Subcutaneous abdominal adipose tissue (tissue), 5 donors: ENCODE data around the gene ZSCAN25.
"Not testable (repeated sequence)": the region's sequence is repeated elsewhere in the genome, so short reads cannot be mapped to it uniquely, and the experiment has no call there.

ENCODE experiments used
- H3K27ac ChIP-seq: one replicate; pipeline ENCODE4 v1.7.0; 2013; ENCODE audit warnings: low read depth, mild to moderate bottlenecking, inconsistent platforms, low read length, moderate library complexity
- H3K27me3 ChIP-seq, 5 donors: one replicate each; pipeline ENCODE4 v1.7.0; 2013; ENCODE audit warnings: low read length in 5 of 5, inconsistent platforms in 1 of 5; ENCODE audit not compliant: control insufficient read depth in 5 of 5, insufficient read depth in 4 of 5
- H3K36me3 ChIP-seq, 5 donors: one replicate each; pipeline ENCODE4 v1.7.0; 2013; ENCODE audit warnings: low read length in 5 of 5; ENCODE audit not compliant: control insufficient read depth in 5 of 5, insufficient read depth in 5 of 5
- H3K4me1 ChIP-seq, 5 donors: one replicate each; pipeline ENCODE4 v1.7.0; 2013; ENCODE audit warnings: low read length in 5 of 5, mild to moderate bottlenecking in 3 of 5, moderate library complexity in 1 of 5; ENCODE audit not compliant: control insufficient read depth in 5 of 5, insufficient read depth in 5 of 5
- H3K4me3 ChIP-seq, 5 donors: one replicate each; pipeline ENCODE4 v1.7.0; 2013; ENCODE audit warnings: low read length in 5 of 5, low read depth in 1 of 5
- H3K9ac ChIP-seq, 5 donors: one replicate each; pipeline ENCODE4 v1.7.0; 2013; ENCODE audit warnings: low read length in 5 of 5, mild to moderate bottlenecking in 4 of 5, moderate library complexity in 3 of 5
- H3K9me3 ChIP-seq, 5 donors: one replicate each; pipeline ENCODE4 v1.7.0; 2013; ENCODE audit warnings: low read length in 5 of 5; ENCODE audit not compliant: control insufficient read depth in 5 of 5
- donor health status: healthy.
- donor health status: healthy.
- donor health status: healthy.
- donor health status: healthy.
- donor health status: healthy.

ZSCAN25 gene

DNA sequence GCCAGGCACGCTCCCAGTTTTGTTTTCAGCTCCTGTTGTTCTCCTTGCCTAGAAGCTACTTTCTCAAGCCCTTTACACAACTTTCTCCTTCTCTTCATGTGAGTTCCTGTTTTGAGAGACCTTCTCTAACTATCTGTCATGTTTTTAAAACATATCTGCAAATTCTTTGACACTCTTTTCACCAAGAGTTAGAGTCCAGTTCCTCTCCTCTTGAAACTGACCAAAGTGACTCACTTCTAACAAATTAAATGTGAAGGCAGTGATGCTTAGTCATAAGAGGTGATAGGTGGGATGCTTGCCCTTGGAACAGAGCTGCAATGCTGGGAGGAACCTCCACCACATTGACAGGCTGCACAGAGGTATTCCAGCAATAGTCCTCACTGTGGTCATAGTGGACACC lies 25.3 kb downstream of the ZSCAN25 start:
- H3K36me3 ChIP-seq, result peaks cover 4 to 26% (median 9%) of the 10 kb centered on the region in 5 donors
- H3K9me3 ChIP-seq, result no peaks in the 10 kb centered on the region
- no peak overlapping the region for H3K27ac ChIP-seq
- peaks cover 0 to 8% (median 0%) of the 10 kb centered on the region in 5 donors for H3K4me1 ChIP-seq
- no peaks in the 10 kb centered on the region for H3K27me3 ChIP-seq
- H3K4me3 ChIP-seq, result no peak overlapping the region
- H3K9ac ChIP-seq, result no peak overlapping the region

DNA sequence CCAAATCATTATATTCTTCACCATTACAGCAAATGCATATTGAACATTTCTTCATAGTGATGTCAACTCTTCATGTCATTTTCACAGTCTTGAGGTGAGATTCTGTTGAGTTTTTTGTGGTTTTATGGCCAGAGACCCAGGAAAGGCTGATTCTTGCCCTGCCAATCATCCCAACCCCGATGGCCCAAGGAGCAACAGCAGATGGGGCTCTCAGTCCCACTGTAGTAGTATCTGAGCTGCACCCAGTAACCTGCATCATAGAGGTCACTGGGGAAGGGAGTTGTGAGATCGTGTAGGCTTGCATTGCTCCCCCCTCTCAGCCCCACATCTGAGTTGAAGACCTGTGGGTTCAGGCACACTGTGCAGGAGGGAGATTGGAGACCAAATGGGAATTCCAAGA lies 26.7 kb downstream of the ZSCAN25 start:
- no peak overlapping the region for H3K4me3 ChIP-seq
- no peaks in the 10 kb centered on the region for H3K27me3 ChIP-seq
- H3K4me1 ChIP-seq, result no peaks in the 10 kb centered on the region
- H3K36me3 ChIP-seq, result peaks cover 3 to 24% (median 12%) of the 10 kb centered on the region in 5 donors
- no peak overlapping the region for H3K9ac ChIP-seq
- no peak overlapping the region for H3K27ac ChIP-seq
- no peaks in the 10 kb centered on the region for H3K9me3 ChIP-seq

- H3K4me3 ChIP-seq, result no peak overlapping the region
These were observed 27.7 kb downstream of the ZSCAN25 start for GRCh38 chr7:99644431-99644830.

DNA sequence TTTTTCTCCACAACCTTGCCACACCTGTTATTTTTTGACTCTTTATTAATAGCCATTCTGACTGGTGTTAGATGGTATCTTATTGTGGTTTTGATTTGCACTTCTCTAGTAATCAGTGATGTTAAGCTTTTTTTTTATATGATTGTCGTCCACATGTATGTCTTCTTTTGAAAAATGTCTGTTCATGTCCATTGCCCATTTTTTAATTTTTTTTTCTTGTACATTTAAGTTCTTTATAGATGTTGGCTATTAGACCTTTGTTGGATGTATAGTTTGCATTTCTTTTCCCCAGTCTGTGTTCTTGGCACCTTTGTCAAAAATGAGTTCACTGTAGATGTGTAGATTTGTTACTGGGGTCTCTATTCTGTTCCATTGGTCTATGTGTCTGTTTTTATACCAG lies 28.8 kb downstream of the ZSCAN25 start:
- no peaks in the 10 kb centered on the region for H3K9me3 ChIP-seq
- H3K9ac ChIP-seq, result no peak overlapping the region
- H3K27me3 ChIP-seq, result no peaks in the 10 kb centered on the region

More at GRCh38 chr7:99644431-99644830, 27.7 kb downstream of the ZSCAN25 start:
- Histone ChIP-seq H3K36me3 (peaks cover 3 to 20% (median 12%) of the 10 kb centered on the region in 5 donors), H3K4me1 (no peaks in the 10 kb centered on the region), H3K27me3 (no peaks in the 10 kb centered on the region), H3K9ac (no peak overlapping the region), H3K27ac (no peak overlapping the region), H3K9me3 (no peaks in the 10 kb centered on the region)

DNA sequence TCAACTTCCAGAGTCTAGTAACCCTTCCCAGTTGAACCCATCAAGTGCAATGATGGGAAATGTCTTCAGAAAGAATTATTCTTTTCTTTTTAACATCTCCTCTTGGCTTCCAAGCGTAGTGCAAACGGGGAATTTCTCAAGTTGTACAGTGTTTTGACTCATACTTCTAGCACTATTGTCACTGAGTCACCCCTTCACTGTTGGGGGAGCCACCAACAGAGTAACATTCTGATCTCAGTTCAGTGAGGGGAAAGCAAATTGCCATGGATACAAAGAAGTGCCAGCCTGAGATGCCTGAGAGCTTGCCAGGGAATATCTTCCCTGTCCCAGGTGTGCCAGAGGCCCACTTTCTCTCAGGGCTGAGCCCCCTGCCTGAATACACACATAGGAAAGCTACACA lies 32.1 kb downstream of the ZSCAN25 start:
- Histone ChIP-seq H3K9ac (no peak overlapping the region), H3K27me3 (no peaks in the 10 kb centered on the region), H3K27ac (no peak overlapping the region), H3K4me1 (no peaks in the 10 kb centered on the region), H3K4me3 (no peak overlapping the region), H3K36me3 (peaks cover 3 to 15% (median 9%) of the 10 kb centered on the region in 5 donors), H3K9me3 (no peaks in the 10 kb centered on the region)

More for the DNA sequence above, 28.8 kb downstream of the ZSCAN25 start:
- no peak overlapping the region for H3K4me3 ChIP-seq
- H3K36me3 ChIP-seq, result peaks cover 3 to 20% (median 12%) of the 10 kb centered on the region in 5 donors
- no peak overlapping the region for H3K27ac ChIP-seq
- H3K4me1 ChIP-seq, result no peaks in the 10 kb centered on the region

DNA sequence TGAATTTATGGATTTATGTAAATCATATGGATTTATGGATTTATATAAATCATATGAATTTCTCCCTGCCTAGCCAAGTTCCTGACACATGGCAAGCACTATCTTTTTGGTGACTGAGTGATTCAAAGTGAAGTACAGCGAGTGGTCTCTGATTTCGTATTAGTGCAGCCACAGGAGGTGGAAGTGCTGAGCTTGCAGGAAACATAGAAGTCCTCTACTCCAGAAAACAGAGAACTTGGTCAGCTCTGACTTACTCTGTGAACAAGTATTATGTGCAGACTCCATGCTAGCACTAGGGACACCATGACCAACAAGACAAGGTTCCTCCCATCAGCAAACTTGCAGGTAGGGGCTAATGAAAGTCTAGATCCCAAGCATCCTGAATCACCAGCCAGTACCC lies 34.5 kb downstream of the ZSCAN25 start:
- no peak overlapping the region for H3K9ac ChIP-seq
- H3K4me1 ChIP-seq, result no peaks in the 10 kb centered on the region
- H3K4me3 ChIP-seq, result no peak overlapping the region
- H3K27me3 ChIP-seq, result no peaks in the 10 kb centered on the region
- no peak overlapping the region for H3K27ac ChIP-seq
- no peaks in the 10 kb centered on the region for H3K9me3 ChIP-seq
- H3K36me3 ChIP-seq, result peaks cover 2 to 6% (median 3%) of the 10 kb centered on the region in 5 donors

DNA sequence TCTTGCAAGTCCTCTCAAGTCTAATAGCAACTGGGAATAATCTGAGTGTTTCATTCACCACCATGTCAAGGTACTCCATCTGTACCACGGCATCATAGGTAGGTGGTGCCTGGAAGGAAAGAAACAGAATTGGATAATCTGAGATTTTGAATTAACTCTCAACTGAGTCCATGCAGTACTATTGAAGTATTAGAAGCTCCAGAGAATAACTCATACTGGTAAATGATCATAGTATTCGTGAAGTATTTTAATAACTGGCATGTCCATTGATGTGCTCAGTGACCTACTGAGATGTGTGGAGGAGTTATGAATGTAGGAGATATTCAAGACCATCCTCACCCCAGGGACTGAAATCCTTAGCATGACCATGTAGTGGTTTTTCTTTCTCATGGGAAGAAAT lies 35.9 kb downstream of the ZSCAN25 start:
- no peak overlapping the region for H3K9ac ChIP-seq
- H3K4me3 ChIP-seq, result no peak overlapping the region
- H3K36me3 ChIP-seq, result peaks cover 0 to 6% (median 3%) of the 10 kb centered on the region in 5 donors
- H3K27ac ChIP-seq, result no peak overlapping the region
- H3K9me3 ChIP-seq, result no peaks in the 10 kb centered on the region
- no peaks in the 10 kb centered on the region for H3K4me1 ChIP-seq
- H3K27me3 ChIP-seq, result no peaks in the 10 kb centered on the region

- not testable (repeated sequence) for H3K4me1 ChIP-seq, H3K27me3 ChIP-seq, H3K27ac ChIP-seq, H3K36me3 ChIP-seq, H3K9ac ChIP-seq, H3K4me3 ChIP-seq, H3K9me3 ChIP-seq
These were observed 36.5 kb downstream of the ZSCAN25 start for GRCh38 chr7:99653269-99653668.

GRCh38 chr7:99653754-99654153 lies 37.0 kb downstream of the ZSCAN25 start:
- H3K4me3 ChIP-seq, result no peak overlapping the region
- H3K9me3 ChIP-seq, result no peaks in the 10 kb centered on the region
- H3K27ac ChIP-seq, result no peak overlapping the region
- H3K36me3 ChIP-seq, result peaks cover 0 to 6% (median 0%) of the 10 kb centered on the region in 5 donors
- no peaks in the 10 kb centered on the region for H3K4me1 ChIP-seq
- H3K9ac ChIP-seq, result no peak overlapping the region
- H3K27me3 ChIP-seq, result no peaks in the 10 kb centered on the region

GRCh38 chr7:99654626-99655025 lies 37.9 kb downstream of the ZSCAN25 start:
- H3K9ac ChIP-seq, H3K9me3 ChIP-seq, H3K36me3 ChIP-seq, H3K4me1 ChIP-seq, H3K27ac ChIP-seq, H3K4me3 ChIP-seq, H3K27me3 ChIP-seq: not testable (repeated sequence)

DNA sequence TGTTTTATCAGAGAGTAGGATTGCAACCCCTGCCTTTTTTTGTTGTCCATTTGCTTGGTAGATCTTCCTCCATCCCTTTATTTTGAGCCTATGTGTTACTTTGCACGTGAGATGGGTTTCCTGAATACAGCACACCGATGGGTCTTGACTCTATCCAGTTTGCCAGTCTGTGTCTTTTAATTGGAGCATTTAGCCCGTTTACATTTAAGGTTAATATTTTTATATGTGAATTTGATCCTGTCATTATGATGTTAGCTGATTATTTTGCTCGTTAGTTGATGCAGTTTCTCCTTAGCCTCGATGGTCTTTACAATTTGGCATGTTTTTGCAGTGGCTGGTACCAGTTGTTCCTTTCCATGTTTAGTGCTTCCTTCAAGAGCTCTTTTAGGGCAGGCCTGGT lies 41.1 kb downstream of the ZSCAN25 start:
- peaks cover 3 to 14% (median 12%) of the 10 kb centered on the region in 5 donors for H3K36me3 ChIP-seq
- H3K9ac ChIP-seq, H3K4me3 ChIP-seq, H3K27ac ChIP-seq, H3K4me1 ChIP-seq, H3K27me3 ChIP-seq, H3K9me3 ChIP-seq: not testable (repeated sequence)
